Measurements from ENCODE around the gene IL12RB1. TPM values are rescaled to one million over a fixed set of nuclear protein-coding genes. Genes with fewer than 3 reads are reported as not detected.

The IL12RB1 gene
- total and polyA plus RNA-seq, 3 donors from 2014 or later, result 0.39 to 2.5 (median 1.8) TPM

DNA sequence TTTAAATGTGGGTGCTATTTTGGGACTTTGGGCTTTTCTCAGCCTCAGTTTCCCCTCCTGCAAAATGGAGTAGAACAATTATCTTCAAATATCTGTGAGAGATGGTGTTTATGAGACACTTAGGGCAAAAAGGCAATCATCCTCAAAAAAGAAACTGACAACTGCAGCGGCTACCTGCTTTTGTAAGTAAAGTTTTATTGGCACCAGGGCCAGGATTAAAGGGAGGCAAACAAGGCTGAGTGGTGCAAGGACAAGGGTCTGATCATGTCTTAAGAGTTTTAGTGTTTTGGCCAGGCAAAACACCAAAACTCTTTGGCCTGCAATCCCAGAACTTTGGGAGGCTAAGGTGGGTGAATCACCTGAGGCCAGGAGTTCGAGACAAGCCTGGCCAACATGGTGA, 9.5 kb upstream of the IL12RB1 start:
- DNase-seq, result no peak
- H3K4me3 ChIP-seq, result no peak overlapping the region
- H3K9me3 ChIP-seq, result no peaks in the 10 kb centered on the region
- H3K4me1 ChIP-seq, result peaks cover 5% of the 10 kb centered on the region
- intact Hi-C loops (cut with DNase I; ENCODE audit: low total_unique reads), result no loop called here
- no peaks in the 10 kb centered on the region for H3K36me3 ChIP-seq (ENCODE audit: low read depth, missing control alignments)
- TF ChIP-seq, protein P1, sequence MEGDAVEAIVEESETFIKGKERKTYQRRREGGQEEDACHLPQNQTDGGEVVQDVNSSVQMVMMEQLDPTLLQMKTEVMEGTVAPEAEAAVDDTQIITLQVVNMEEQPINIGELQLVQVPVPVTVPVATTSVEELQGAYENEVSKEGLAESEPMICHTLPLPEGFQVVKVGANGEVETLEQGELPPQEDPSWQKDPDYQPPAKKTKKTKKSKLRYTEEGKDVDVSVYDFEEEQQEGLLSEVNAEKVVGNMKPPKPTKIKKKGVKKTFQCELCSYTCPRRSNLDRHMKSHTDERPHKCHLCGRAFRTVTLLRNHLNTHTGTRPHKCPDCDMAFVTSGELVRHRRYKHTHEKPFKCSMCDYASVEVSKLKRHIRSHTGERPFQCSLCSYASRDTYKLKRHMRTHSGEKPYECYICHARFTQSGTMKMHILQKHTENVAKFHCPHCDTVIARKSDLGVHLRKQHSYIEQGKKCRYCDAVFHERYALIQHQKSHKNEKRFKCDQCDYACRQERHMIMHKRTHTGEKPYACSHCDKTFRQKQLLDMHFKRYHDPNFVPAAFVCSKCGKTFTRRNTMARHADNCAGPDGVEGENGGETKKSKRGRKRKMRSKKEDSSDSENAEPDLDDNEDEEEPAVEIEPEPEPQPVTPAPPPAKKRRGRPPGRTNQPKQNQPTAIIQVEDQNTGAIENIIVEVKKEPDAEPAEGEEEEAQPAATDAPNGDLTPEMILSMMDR (IDR thresholded peaks at IDR 0.05), result no peak
- no peak overlapping the region for H3K27ac ChIP-seq
- 92 to 93% methylated on average over 2 of the region's 2 CpGs for WGBS, 2 donors
- no peaks in the 10 kb centered on the region for H3K27me3 ChIP-seq

DNA sequence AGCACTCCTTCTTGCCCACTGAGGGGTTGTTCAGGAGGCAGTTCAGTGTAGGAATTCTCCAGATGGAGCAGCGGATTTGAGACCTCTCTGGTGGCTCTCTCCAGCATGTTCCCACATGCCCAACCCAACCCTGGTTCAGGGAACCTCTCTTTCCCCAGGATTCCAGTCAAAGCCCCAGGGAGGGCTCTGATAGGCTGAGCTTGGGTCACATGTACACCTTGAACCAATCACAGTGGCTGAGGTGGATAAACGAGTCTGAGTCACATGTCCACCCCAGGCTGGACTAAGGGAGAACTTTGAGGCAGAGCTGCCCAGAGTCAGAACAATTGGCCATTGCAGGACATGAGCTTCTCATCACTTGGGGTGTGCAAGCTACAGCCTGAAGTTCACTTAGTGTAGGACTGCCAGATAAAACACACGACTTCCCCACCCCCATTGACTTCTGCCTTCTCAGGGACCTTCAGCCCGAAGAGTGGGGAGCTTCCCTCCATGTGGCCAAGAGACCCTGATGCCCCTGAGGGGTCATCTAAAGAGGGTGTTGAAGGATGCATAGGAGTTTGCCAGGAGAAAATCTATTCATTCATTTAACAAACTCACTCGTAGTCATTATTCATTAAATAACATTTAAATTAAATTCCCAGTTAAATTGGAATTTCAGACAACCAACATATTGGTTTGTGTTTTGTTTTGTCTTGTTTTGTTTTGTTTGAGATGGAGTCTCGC, 6.9 kb upstream of the IL12RB1 start:
- Histone ChIP-seq H3K27ac (no peak overlapping the region), H3K4me3 (no peak overlapping the region), H3K36me3 (ENCODE audit: low read depth, missing control alignments) (no peaks in the 10 kb centered on the region), H3K4me1 (no peaks in the 10 kb centered on the region), H3K27me3 (no peaks in the 10 kb centered on the region), H3K9me3 (no peaks in the 10 kb centered on the region)
- TF ChIP-seq POLR2A (IDR thresholded peaks at IDR 0.05), result no peak
- TF ChIP-seq, protein P1 (IDR thresholded peaks at IDR 0.05), result no peak
- intact Hi-C loops (cut with DNase I; ENCODE audit: low total_unique reads), result no loop called here
- 44 to 55% methylated on average over 6 of the region's 6 CpGs for WGBS, 2 donors
- DNase-seq, result peak; percentile 62

DNA sequence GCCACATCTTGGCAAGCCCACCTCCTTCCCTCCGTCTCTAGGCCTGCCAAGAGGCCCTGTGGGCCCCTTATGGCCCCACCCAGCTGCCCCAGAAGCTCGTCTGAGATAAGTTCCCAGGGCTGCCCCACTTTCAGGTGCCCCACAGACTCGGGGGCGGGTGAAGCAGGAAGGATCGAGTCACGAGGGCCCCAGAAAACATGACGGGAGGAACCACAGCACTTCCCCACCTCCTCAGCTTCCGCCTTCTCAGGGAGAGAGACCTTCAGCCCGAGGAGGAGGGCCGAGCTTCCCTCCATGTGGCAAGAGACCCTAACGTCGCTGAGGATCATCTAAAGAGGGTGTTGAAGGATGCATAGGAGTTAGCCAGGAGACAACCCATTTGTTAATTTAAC, 4.5 kb upstream of the IL12RB1 start:
- Histone ChIP-seq H3K36me3 (ENCODE audit: low read depth, missing control alignments) (no peaks in the 10 kb centered on the region), H3K4me3 (no peak overlapping the region), H3K4me1 (no peaks in the 10 kb centered on the region), H3K9me3 (no peaks in the 10 kb centered on the region), H3K27ac (no peak overlapping the region), H3K27me3 (no peaks in the 10 kb centered on the region)
- WGBS, 2 donors, result 67 to 70% methylated on average over 11 to 12 of the region's 12 CpGs
- intact Hi-C loops (cut with DNase I; ENCODE audit: low total_unique reads), result no loop called here
- TF ChIP-seq, protein P1 (IDR thresholded peaks at IDR 0.05), result no peak
- TF ChIP-seq POLR2A (IDR thresholded peaks at IDR 0.05), result no peak
- DNase-seq, result peak; percentile 49

GRCh38 chr19:18090545-18091216, 3.9 kb upstream of the IL12RB1 start:
- no peak for DNase-seq
- H3K4me1 ChIP-seq, result no peaks in the 10 kb centered on the region
- H3K27ac ChIP-seq, result no peak overlapping the region
- H3K27me3 ChIP-seq, result no peaks in the 10 kb centered on the region
- TF ChIP-seq POLR2A (IDR thresholded peaks at IDR 0.05), result no peak
- TF ChIP-seq, protein P1 (IDR thresholded peaks at IDR 0.05), result no peak
- no peaks in the 10 kb centered on the region for H3K36me3 ChIP-seq (ENCODE audit: low read depth, missing control alignments)
- H3K9me3 ChIP-seq, result no peaks in the 10 kb centered on the region
- H3K4me3 ChIP-seq, result no peak overlapping the region
- intact Hi-C loops (cut with DNase I; ENCODE audit: low total_unique reads), result no loop called here
- WGBS, 2 donors, result 68 to 77% methylated on average over 8 to 12 of the region's 12 CpGs
